ENCODE data around the gene GPC6.

The GPC6 gene

DNA sequence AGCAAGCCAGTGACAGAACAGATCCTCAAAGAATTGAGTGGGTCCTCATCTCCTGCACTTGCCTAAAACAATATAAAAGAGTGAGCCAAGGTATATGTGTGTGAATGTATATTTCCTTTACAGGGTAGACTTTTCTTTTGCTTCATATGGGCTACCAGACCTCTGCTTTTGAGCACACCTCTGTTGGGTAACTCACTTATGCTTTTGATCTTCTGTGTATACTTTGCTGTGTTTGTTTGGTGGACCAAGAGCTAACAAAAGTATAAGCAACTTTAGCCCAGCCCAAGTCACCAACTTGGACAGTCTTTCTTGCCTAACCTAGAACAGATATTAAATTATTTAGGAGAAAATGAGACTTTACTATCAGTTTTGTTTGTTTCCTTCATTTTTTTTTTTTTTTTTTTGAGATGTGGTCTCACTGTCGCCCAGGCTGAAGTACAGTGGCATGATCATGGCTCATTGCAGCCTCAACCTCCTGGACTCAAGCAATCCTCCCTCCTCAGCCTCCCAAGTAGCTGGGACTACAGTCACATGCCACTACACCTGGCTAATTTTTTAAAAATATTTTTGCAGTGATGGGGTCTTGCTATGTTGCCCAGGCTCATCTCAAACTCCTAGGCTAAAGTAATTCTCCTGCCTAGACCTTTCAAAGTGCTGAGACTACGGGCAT is 739.8 kb downstream of the GPC6 start:
- Histone ChIP-seq H3K4me3 (IDR thresholded peaks at IDR 0.05; ENCODE audit: insufficient read depth, low read depth, low read length) (no peak overlapping the region), H2AFZ (ENCODE audit: low read depth) (no peak overlapping the region), H3K4me2 (no peak overlapping the region), H4K20me1 (ENCODE audit: insufficient read depth) (no peaks in the 10 kb centered on the region), H3K27ac (no peak overlapping the region), H3K4me1 (ENCODE audit: low read depth, poor library complexity, severe bottlenecking) (no peaks in the 10 kb centered on the region), H3K9ac (no peak overlapping the region), H3K36me3 (ENCODE audit: insufficient read depth) (no peaks in the 10 kb centered on the region), H3K27me3 (ENCODE audit: insufficient read depth, low read depth) (no peaks in the 10 kb centered on the region), H3K79me2 (ENCODE audit: insufficient read depth, low read depth) (no peaks in the 10 kb centered on the region)
- TF ChIP-seq, protein P1, sequence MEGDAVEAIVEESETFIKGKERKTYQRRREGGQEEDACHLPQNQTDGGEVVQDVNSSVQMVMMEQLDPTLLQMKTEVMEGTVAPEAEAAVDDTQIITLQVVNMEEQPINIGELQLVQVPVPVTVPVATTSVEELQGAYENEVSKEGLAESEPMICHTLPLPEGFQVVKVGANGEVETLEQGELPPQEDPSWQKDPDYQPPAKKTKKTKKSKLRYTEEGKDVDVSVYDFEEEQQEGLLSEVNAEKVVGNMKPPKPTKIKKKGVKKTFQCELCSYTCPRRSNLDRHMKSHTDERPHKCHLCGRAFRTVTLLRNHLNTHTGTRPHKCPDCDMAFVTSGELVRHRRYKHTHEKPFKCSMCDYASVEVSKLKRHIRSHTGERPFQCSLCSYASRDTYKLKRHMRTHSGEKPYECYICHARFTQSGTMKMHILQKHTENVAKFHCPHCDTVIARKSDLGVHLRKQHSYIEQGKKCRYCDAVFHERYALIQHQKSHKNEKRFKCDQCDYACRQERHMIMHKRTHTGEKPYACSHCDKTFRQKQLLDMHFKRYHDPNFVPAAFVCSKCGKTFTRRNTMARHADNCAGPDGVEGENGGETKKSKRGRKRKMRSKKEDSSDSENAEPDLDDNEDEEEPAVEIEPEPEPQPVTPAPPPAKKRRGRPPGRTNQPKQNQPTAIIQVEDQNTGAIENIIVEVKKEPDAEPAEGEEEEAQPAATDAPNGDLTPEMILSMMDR (conservative IDR thresholded peaks at IDR 0.05; ENCODE audit: low read depth, low read length): no peak

GRCh38 chr13:93967286-93967685 is 740.7 kb downstream of the GPC6 start:
- H3K36me3 ChIP-seq (ENCODE audit: insufficient read depth): no peaks in the 10 kb centered on the region
- no peak overlapping the region for H3K9ac ChIP-seq
- no peak overlapping the region for H3K4me3 ChIP-seq (IDR thresholded peaks at IDR 0.05; ENCODE audit: insufficient read depth, low read depth, low read length)
- no peak overlapping the region for H2AFZ ChIP-seq (ENCODE audit: low read depth)
- H3K27me3 ChIP-seq (ENCODE audit: insufficient read depth, low read depth): no peaks in the 10 kb centered on the region
- H4K20me1 ChIP-seq (ENCODE audit: insufficient read depth): no peaks in the 10 kb centered on the region
- H3K79me2 ChIP-seq (ENCODE audit: insufficient read depth, low read depth): no peaks in the 10 kb centered on the region
- H3K4me2 ChIP-seq: no peak overlapping the region
- TF ChIP-seq, protein P1 (conservative IDR thresholded peaks at IDR 0.05; ENCODE audit: low read depth, low read length): no peak
- H3K27ac ChIP-seq: no peak overlapping the region
- no peaks in the 10 kb centered on the region for H3K4me1 ChIP-seq (ENCODE audit: low read depth, poor library complexity, severe bottlenecking)

GRCh38 chr13:93975242-93975641 is 748.6 kb downstream of the GPC6 start:
- Histone ChIP-seq H3K36me3 (ENCODE audit: insufficient read depth) (no peaks in the 10 kb centered on the region), H4K20me1 (ENCODE audit: insufficient read depth) (no peaks in the 10 kb centered on the region), H2AFZ (ENCODE audit: low read depth) (no peak overlapping the region), H3K27me3 (ENCODE audit: insufficient read depth, low read depth) (no peaks in the 10 kb centered on the region), H3K27ac (no peak overlapping the region), H3K4me3 (IDR thresholded peaks at IDR 0.05; ENCODE audit: insufficient read depth, low read depth, low read length) (no peak overlapping the region), H3K9ac (no peak overlapping the region), H3K4me2 (no peak overlapping the region), H3K4me1 (ENCODE audit: low read depth, poor library complexity, severe bottlenecking) (no peaks in the 10 kb centered on the region), H3K79me2 (ENCODE audit: insufficient read depth, low read depth) (no peaks in the 10 kb centered on the region)
- TF ChIP-seq, protein P1 (conservative IDR thresholded peaks at IDR 0.05; ENCODE audit: low read depth, low read length): no peak

- Histone ChIP-seq H4K20me1 (ENCODE audit: insufficient read depth) (no peaks in the 10 kb centered on the region), H3K9ac (no peak overlapping the region), H3K27ac (no peak overlapping the region), H3K79me2 (ENCODE audit: insufficient read depth, low read depth) (no peaks in the 10 kb centered on the region), H2AFZ (ENCODE audit: low read depth) (no peak overlapping the region), H3K4me3 (IDR thresholded peaks at IDR 0.05; ENCODE audit: insufficient read depth, low read depth, low read length) (no peak overlapping the region), H3K4me2 (no peak overlapping the region), H3K36me3 (ENCODE audit: insufficient read depth) (no peaks in the 10 kb centered on the region), H3K4me1 (ENCODE audit: low read depth, poor library complexity, severe bottlenecking) (no peaks in the 10 kb centered on the region), H3K27me3 (ENCODE audit: insufficient read depth, low read depth) (no peaks in the 10 kb centered on the region)
- TF ChIP-seq, protein P1 (conservative IDR thresholded peaks at IDR 0.05; ENCODE audit: low read depth, low read length): no peak
Measured at GRCh38 chr13:93976528-93976927, 749.9 kb downstream of the GPC6 start.
